Right kidney (tissue), 9 donors: ENCODE measurements around the gene GLRX2.
"Not testable (repeated sequence)": the region's sequence is repeated elsewhere in the genome, so short reads cannot be mapped to it uniquely, and the experiment has no call there.

Experiments
- DNase-seq: peaks from one replicate; pipeline ENCODE4 v3.0.0-alpha.2; 2016
- long read RNA-seq, 8 donors: transcript quantifications; one replicate each; lab custom pipeline, GENCODE V29; 2026

Gene GLRX2
- long read RNA-seq, donor 1, transcript GLRX2-201 (4 exons, 701 nt) = major isoform, 10 of 10 reads
- long read RNA-seq, donor 1, partial matches to known transcripts = 0 of 10 reads
- long read RNA-seq, donor 1, other reads (novel, unspliced or antisense) = 0 of 10 reads
- long read RNA-seq, donor 2, partial matches to known transcripts = 0 of 4 reads
- long read RNA-seq, donor 2, other reads (novel, unspliced or antisense) = 0 of 4 reads
- long read RNA-seq, donor 3, partial matches to known transcripts = 10 of 14 reads
- long read RNA-seq, donor 3, other reads (novel, unspliced or antisense) = 0 of 14 reads
- long read RNA-seq, donor 4, transcript GLRX2-201 (4 exons, 701 nt) = major isoform, 9 of 73 reads
- long read RNA-seq, donor 4, partial matches to known transcripts = 64 of 73 reads
- long read RNA-seq, donor 4, other reads (novel, unspliced or antisense) = 0 of 73 reads
- long read RNA-seq, donor 5, transcript GLRX2-201 (4 exons, 701 nt) = major isoform, 7 of 7 reads
- long read RNA-seq, donor 5, partial matches to known transcripts = 0 of 7 reads
- long read RNA-seq, donor 5, other reads (novel, unspliced or antisense) = 0 of 7 reads
- long read RNA-seq, donor 6, transcript GLRX2-201 (4 exons, 701 nt) = major isoform, 11 of 11 reads
- long read RNA-seq, donor 6, partial matches to known transcripts = 0 of 11 reads
- long read RNA-seq, donor 6, other reads (novel, unspliced or antisense) = 0 of 11 reads
- long read RNA-seq, donor 7, transcript GLRX2-201 (4 exons, 701 nt) = major isoform, 12 of 12 reads
- long read RNA-seq, donor 7, partial matches to known transcripts = 0 of 12 reads
- long read RNA-seq, donor 7, other reads (novel, unspliced or antisense) = 0 of 12 reads
- long read RNA-seq, donor 8, transcript GLRX2-201 (4 exons, 701 nt) = major isoform, 12 of 12 reads
- long read RNA-seq, donor 8, partial matches to known transcripts = 0 of 12 reads
- long read RNA-seq, donor 8, other reads (novel, unspliced or antisense) = 0 of 12 reads

DNA sequence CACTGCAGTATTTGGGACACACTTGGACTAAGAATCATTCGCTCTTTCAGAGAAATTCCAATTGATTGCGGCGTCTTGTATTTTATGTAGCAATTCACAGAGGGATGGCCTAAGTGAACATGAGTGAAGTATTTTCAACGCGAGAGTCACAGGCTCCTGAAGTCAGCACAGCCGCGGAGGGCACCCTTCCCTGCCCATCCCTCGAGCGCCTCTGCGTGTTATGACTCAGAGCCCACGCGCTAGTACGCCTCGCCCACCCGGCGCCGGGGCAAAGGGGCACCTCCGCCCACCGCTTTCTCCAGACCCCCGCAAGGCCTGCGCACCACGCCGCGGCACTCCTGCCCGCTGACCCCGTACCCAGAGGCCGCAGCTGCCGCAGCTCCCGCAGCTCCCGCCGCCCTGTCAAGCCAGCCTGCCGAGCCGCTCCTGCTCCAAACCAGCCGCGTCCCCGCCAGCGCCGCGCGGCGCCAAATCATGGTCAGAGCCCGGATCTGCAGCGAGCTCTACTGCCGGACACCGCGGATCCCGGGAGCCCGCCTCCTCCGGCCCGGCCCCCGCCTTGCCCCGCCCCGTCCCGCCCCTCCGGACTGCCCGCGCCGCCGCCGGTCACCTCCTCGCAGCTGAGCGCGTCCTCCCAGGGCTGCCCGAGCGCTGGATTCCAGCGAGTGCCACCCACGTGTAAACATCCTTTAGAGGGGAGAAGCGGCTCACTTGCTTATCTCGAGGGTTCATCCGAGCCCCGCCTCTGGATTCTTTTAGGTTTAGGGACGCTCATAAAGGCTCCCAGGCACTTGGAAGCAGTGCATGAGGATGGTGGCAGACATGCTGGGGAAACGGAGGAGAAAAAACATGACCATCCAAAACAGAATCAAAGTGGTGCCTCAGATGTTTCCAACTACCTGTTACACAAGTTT lies at the start of gene GLRX2:
TSS of gene GLRX2 (minus strand) at position 508 of the 914 bp plus-strand sequence. CDS start at position 476, 32 bp downstream.
- peak; percentile 89 for DNase-seq

- DNase-seq = no peak
Observed at GRCh38 chr1:193144999-193145398, 39.8 kb upstream of the GLRX2 start.

GRCh38 chr1:193144361-193144938 lies 39.2 kb upstream of the GLRX2 start:
- no peak for DNase-seq

DNA sequence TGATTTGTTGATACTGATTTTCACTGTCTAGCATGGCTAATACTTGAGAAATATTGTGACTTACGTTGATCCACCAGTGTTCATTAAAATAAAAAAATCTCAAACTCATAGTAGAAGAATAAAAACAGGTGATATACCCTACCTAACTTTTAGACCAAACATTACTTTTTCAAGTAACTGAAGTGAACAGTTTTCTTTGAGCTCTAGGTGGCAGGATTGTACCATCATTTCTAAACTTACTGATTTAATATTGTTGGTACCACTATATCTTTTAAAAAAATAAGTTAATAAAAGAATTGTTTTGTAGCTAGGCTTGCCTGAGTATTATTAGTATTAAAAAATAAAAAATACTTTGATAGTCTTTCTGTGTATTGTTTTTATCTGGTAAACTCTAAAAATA lies 38.1 kb upstream of the GLRX2 start:
- no peak for DNase-seq

GRCh38 chr1:193142409-193142808 lies 37.2 kb upstream of the GLRX2 start:
- DNase-seq = no peak

DNA sequence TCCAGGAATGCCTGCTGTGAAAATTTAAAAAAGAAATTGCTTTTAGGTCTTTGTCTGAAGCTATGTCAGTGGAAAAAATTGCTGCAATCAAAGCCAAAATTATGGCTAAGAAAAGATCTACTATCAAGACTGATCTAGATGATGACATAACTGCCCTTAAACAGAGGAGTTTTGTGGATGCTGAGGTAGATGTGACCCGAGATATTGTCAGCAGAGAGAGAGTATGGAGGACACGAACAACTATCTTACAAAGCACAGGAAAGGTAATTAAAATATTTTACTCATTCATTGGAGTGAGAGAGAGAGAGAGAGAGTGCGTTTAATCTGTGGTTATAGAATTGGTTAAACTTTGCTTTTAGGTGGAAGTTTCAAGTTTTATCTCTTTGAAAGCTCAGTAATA lies 36.6 kb upstream of the GLRX2 start:
- no peak for DNase-seq

GRCh38 chr1:193140254-193140653 lies 35.0 kb upstream of the GLRX2 start:
- no peak for DNase-seq

DNA sequence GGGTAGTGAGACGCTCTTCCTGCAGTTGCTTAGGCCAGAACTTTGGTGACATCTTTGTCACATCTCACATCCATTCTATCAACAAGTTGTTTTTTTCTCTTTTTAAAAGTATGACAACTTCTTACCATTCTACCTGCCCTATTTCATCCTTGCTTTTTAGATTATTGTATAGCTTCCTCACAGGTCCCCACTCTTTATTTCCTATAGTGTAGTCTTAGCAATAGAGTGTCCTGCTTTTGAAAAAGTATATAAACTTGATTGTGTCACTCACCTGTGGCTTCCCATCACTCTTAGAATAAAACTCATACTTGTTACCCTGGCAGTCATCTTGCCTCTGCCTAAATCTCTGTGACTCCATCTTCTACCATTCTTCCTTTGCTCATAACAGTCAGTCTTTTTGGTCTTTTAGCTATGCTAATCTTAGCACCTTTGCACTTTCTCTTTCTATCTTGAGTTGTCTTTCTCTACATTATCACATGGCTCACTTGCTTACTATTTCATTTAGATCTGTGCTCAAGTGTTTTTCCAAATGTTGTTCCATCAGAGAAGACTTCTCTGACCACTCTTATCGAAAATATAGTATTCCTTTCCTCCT lies 26.1 kb upstream of the GLRX2 start:
- DNase-seq = no peak

- DNase-seq = no peak
Observed at GRCh38 chr1:193125369-193125768, 20.2 kb upstream of the GLRX2 start.

DNA sequence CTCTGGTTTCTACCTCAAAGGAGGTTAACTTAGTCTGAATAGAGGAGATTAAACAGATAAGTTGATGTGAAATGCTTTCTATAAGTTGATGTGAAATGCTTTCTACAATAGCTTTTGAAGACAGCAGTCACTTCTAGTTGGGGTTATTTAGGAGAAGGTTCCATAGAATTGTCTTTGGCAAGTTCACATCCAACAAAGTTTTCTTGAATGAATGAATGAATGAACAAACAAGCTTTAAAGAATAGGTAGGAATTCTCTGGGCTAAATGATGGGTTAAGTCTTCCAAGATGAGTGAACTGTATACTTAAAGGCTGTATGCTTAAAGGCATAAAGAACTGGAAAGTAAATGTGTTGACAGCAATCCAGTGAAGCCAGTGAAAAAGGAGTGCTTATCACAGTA lies 18.5 kb upstream of the GLRX2 start:
- no peak for DNase-seq

GRCh38 chr1:193121616-193122593 lies 16.7 kb upstream of the GLRX2 start, which contains the start of gene CDC73:
Gene CDC73 (plus strand): TSS chr1:193122031. CDS start chr1:193122201, 170 bp downstream.
- peak; percentile 97 for DNase-seq

- DNase-seq = no peak
Observed at GRCh38 chr1:193120604-193121166, 15.5 kb upstream of the GLRX2 start.

DNA sequence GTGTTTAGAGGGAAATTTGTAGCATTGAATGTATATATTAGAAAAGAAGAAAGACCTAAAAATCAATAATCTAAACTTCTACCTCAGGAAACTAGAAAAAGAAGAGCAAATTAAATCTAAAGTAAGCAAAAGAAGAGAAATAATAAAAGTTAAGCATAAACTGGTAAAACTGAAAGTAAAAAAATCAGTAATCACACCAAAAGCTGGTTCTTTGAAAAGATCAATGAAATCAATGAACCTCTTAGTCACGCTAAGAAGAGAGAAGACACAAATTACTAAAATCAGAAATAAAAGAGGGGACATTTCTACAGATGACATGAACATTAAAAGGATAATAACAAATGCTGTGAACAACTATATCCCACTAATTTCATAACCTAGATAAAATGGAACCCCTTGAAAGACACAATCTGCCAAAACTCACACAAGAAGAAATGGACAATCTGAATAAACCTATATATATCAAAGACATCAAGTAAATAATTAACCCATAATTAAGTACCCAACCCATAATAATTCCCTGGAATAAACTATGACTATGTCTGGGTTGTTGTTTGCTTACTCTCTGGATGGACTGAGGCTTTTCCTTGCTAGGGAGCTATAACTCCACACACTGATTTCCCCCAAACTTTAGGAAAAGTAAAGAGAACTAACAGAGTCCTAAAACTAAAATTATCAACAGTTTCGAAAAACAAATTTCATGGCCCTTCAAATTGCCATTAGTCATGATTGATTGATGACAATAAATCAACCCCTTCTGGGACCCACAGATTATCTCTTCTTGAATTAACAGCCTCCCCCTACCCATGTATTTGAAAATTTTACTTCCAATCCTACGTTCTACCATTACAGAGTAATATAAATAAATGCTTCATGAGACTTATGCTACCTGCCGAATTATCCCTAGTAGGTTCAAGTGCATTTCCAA lies 13.9 kb upstream of the GLRX2 start:
- no peak for DNase-seq

- DNase-seq = no peak
Observed at GRCh38 chr1:193118194-193118593, 13.0 kb upstream of the GLRX2 start.

DNA sequence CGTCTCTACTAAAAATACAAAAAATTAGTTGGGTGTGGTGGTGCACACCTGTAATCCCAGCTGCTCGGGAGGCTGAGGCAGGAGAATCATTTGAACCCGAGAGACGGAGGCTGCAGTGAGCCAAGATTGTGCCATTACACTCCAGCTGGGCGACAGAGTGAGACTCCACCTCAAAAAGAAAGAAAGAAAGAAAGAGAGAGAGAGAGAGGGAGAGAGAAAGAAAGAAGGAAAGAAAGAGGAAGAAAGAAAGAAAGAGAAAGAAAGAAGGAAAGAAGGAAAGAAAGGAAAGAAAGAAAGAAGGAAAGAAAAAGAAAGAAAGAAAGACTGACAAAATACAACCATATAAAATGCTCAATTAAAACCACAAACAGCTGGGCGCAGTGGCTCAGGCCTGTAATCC lies 12.0 kb upstream of the GLRX2 start:
- DNase-seq = not testable (repeated sequence)

DNA sequence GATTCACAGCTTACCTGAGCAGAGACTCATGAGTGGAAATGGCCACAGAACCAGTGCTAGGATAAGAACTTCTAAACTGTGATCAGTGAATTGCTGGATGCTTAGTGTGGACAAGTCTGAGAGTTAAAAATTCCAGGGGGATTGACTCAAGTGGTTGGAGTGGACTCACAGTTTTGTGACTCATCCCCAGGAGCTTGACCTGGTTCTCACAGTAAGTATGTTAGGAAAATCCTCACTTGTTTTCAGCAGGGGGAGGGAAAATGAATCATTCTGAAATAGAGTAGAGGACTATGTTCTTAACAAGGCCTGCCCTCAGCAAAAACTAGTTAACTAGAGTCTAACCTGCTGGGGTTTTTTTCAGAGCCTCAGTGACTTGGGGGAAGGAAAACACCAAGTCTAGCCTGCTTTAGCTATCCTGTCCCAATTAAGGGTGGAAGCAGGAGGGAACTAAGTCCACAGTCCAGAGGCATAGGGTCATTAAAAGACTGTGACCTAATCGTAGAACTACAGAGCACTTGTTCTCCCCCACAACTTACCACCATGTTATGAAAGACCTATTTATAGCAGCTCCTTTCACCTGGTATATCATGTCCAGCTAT lies 10.5 kb upstream of the GLRX2 start:
- DNase-seq = no peak

GRCh38 chr1:193114485-193115095 lies 9.4 kb upstream of the GLRX2 start:
- DNase-seq = no peak

DNA sequence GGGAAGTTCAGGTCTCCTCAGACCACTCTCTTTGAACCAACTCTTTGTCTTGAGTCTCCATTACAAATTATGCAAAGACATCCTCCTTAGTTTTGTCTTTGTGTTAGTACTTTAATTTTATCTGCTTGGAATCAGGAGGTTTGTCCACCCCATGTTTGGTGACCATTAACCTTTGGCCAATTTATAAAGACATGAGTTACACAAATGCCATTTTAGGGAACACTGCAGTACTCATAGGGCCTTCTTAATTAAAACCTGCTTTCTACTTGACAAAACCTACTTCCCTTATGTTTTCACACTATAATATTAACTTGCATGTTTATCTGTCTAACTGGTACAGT lies 8.7 kb upstream of the GLRX2 start:
- DNase-seq = no peak
